Measurements from ENCODE around the gene PARVA.

GRCh38 chr11:12429155-12429554 is 51.8 kb downstream of the PARVA start:
- TF ChIP-seq POLR2A (IDR thresholded peaks at IDR 0.05; ENCODE audit: low read depth, low read length) (no peak), POLR2AphosphoS5 (IDR thresholded peaks at IDR 0.05; ENCODE audit: low read depth, low read length) (no peak)
